ENCODE results near the gene ALDH2. TPM values are rescaled to one million over a fixed set of nuclear protein-coding genes. Genes with fewer than 3 reads are reported as not detected.

Gene ALDH2
- 25.1 and 28.8 TPM in 2 replicates for total RNA-seq

DNA sequence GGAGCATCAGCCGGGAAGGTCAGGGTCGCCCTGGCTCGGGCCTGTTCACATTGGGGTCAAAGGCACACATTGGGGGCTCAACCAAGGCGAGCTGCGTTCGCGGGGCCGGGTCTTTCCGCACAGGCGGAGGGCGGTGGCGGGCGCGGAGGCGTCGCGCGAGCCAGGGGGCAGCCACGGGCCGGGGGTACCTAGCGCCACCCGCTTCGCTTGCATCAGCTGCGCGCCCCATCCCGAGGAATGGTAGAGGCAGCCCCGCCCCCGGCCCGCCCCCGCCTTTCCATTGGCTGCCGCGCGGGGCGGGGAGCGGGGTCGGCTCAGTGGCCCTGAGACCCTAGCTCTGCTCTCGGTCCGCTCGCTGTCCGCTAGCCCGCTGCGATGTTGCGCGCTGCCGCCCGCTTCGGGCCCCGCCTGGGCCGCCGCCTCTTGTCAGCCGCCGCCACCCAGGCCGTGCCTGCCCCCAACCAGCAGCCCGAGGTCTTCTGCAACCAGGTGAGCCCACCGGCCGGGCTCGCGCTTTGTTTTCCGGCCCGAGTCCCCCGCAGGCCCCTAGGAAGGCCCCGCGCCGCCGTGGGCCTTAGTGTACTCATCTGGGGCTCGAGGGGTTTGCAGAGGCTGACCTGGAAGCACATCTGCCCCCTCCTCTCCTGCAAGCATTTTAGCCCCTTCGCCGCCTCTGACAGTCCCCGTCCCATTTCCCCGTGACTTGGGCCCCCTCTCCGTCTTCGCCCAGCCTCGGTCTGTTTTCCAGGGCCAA is at the start of gene ALDH2:
Gene ALDH2 (plus strand): TSS at position 326 of the 754 bp plus-strand sequence. CDS start 50 bp downstream, at position 376.

DNA sequence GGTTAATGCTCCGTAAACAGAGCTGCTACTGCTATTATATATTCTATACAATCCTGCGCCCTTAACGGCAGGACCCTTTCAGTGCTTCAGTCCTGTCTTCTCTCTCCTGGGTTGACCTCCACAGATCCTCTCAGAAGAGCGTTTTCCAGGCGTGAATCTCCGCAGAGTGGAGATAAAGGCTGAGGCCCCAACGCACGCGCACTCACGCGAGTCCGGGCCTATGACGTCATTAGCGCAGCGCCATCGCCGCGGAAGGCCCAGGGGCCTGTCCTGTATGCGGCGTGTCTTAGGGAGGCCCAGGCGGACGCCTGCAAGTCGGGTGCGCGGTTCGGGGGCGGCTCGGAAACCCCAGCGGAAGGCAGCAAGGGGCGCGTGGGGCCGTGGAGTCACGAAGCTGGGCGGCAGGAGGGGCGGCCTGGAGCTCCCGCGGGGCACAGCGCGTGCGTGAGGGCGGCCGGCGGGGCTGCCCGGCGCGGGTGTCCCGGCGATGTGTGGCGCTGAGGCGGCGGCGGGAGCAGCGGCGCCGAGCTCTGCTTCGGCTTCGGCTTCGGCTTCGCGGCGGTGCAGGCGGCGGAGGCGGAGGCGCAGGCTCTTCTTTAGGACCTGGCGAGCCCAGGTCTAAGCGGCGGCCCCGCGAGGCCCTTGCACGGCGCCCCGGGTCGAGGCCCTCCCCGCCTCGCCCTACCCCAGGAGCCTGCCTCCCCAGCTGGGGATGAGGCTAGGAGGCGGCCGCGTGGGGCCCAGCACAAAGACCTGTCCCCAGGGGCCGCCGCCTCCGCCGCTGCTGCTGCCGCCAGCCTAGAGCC is 75.2 kb downstream of the ALDH2 start, which contains the start of gene MAPKAPK5:
Gene MAPKAPK5 (plus strand): TSS at position 479 of the 806 bp plus-strand sequence. CDS start 506 bp downstream, outside the sequence.

Other genes starting within 250 kb of the ALDH2 start
- gene ATXN2, start 167.6 kb upstream of the ALDH2 start, total RNA-seq, result 11.0 and 20.6 TPM in 2 replicates
- gene BRAP, start 81.0 kb upstream of the ALDH2 start, total RNA-seq, result 12.0 and 12.4 TPM in 2 replicates
- gene ACAD10, start 80.9 kb upstream of the ALDH2 start, total RNA-seq, result 12.7 and 13.7 TPM in 2 replicates
- gene MAPKAPK5, start 75.3 kb downstream of the ALDH2 start, total RNA-seq, result 35.7 TPM in 2 replicates
- 0.74 and 1.1 TPM in 2 replicates for gene TMEM116, start 246.2 kb downstream of the ALDH2 start, total RNA-seq
- 60.5 and 69.8 TPM in 2 replicates for gene ERP29, start 246.5 kb downstream of the ALDH2 start, total RNA-seq